ENCODE data around the gene FOXA2.

The FOXA2 gene

GRCh38 chr20:22536956-22537756 is 47.2 kb downstream of the FOXA2 start:
- no peak for DNase-seq (ENCODE audit: low read depth)

- no peak for DNase-seq (ENCODE audit: low read depth)
Measured at GRCh38 chr20:22536141-22536828, 48.1 kb downstream of the FOXA2 start.

- no peak for DNase-seq (ENCODE audit: low read depth)
Measured at GRCh38 chr20:22535483-22535882, 48.9 kb downstream of the FOXA2 start.

GRCh38 chr20:22533823-22534751 is 50.3 kb downstream of the FOXA2 start:
- no peak for DNase-seq (ENCODE audit: low read depth)

- no peak for DNase-seq (ENCODE audit: low read depth)
Measured at GRCh38 chr20:22532598-22532997, 51.8 kb downstream of the FOXA2 start.

- DNase-seq (ENCODE audit: low read depth): no peak
Measured at GRCh38 chr20:22531756-22532155, 52.6 kb downstream of the FOXA2 start.

- DNase-seq (ENCODE audit: low read depth): no peak
Measured at GRCh38 chr20:22531056-22531615, 53.2 kb downstream of the FOXA2 start.

Data from fibroblast of gingiva (primary cell).